ENCODE results near the gene ANAPC4.

The ANAPC4 gene

DNA sequence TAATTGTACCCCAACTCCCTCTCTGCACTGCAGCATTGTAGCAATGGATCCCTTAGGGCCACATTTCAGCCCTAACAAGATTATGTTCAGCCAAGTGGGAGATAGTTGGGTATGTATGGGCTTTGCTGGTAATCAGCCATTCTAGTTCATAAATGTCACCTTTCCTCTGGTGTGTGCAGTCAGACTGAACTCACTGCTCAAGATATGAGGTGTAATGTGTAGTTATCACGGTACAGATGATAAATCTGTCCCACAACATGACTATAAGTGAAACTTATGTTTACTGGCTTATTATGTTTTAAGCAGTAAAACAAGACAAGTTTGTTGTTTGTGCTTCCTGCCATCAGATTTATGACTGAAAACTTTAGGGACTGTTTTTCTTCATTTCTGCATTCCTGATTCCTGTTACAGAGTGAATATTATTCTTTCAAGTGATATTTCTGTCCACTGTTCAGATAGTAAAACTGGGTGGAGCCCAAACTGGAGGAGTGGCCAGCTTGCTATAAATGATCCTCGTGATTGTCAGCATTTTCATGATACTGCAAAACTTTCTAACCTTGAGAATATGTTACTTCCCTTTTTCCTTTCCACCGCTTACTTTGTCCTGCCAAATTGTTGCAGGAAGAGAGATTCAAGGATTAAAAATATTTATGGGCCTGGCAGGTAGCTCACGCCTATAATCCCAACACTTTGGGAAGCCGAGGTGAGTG, 44.9 kb downstream of the ANAPC4 start:
- TF ChIP-seq, protein P1, sequence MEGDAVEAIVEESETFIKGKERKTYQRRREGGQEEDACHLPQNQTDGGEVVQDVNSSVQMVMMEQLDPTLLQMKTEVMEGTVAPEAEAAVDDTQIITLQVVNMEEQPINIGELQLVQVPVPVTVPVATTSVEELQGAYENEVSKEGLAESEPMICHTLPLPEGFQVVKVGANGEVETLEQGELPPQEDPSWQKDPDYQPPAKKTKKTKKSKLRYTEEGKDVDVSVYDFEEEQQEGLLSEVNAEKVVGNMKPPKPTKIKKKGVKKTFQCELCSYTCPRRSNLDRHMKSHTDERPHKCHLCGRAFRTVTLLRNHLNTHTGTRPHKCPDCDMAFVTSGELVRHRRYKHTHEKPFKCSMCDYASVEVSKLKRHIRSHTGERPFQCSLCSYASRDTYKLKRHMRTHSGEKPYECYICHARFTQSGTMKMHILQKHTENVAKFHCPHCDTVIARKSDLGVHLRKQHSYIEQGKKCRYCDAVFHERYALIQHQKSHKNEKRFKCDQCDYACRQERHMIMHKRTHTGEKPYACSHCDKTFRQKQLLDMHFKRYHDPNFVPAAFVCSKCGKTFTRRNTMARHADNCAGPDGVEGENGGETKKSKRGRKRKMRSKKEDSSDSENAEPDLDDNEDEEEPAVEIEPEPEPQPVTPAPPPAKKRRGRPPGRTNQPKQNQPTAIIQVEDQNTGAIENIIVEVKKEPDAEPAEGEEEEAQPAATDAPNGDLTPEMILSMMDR (IDR thresholded peaks at IDR 0.05; ENCODE audit: low read depth, low read length) = no peak
- DNase-seq (ENCODE audit: extremely low read depth, low read depth) = no peak

DNA sequence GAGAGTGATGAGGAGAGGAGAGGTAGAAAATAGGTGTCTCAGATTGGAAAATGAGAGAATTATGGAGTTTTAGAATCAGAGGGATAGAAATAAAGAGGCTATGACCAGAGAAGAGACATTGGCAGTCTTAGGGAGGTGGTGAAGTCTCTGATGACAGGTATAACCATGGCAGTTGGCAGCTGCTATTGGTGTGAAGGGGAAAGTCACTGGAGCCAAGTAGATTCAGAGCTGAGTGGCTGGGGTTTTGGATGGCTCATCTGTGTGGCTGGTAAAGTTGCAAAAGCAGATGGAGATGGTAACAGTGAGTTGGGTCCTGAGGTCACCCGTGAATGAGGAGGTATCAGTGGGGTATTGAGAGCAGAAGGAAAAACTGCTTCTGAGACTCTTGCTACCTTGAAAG, 46.5 kb downstream of the ANAPC4 start:
- TF ChIP-seq, protein P1 (IDR thresholded peaks at IDR 0.05; ENCODE audit: low read depth, low read length) = no peak

DNA sequence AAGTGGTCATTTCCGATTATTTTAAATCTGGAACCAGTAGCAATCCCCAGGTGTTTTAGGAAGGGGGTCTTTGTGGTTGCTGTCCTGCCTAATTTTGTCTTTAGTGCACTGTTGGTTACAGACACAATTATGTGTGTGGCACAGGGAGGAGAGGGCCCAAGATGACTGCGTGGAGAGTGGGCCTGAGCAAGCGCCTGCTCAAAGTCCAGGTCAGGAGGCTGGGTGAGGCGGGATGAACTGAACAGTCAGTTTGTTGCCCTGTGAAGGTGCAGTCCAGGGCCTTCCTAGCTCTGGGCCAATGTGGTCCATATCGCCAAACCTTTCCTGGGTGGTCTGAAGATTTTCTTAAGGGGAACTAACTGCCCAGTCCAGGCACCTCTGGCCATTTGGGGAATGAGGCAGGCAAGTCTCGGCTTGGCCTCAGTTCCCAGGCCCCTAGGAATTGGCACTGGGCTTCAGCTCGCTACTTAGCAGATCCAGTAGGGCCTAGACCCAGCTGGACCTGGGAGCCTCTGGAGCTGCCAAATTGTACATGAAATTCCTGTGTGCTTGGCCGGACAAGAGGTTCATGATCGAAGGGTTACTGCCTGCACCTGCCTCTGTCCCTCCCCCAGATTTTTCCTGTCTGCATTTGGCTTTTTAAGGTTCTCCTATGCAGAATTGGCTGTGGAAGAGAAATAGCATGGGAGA, 47.6 kb downstream of the ANAPC4 start:
- TF ChIP-seq, protein P1 (IDR thresholded peaks at IDR 0.05; ENCODE audit: low read depth, low read length) = no peak
- no peak for DNase-seq (ENCODE audit: extremely low read depth, low read depth)

More for the DNA sequence above, 46.5 kb downstream of the ANAPC4 start:
- DNase-seq (ENCODE audit: extremely low read depth, low read depth) = no peak

DNA sequence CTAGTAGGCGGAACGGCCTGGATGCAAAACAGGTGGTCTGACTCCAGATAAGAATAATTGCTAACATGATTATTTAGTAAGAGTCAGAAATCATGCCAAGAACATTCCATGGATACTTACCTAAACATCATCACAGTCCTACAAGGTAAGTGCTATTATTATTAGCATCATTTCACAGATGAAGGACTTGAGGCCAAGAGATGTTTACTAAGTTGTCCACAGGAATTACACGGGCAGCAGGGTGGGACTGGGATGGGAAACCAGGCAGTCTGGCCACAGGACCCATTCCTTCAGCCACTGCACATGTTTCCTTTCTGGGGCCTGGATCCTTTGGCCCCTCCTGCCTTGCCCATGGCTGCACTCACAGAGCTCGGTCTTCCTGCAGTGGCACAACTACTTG, 48.3 kb downstream of the ANAPC4 start:
- TF ChIP-seq, protein P1 (IDR thresholded peaks at IDR 0.05; ENCODE audit: low read depth, low read length) = no peak
- DNase-seq (ENCODE audit: extremely low read depth, low read depth) = no peak

DNA sequence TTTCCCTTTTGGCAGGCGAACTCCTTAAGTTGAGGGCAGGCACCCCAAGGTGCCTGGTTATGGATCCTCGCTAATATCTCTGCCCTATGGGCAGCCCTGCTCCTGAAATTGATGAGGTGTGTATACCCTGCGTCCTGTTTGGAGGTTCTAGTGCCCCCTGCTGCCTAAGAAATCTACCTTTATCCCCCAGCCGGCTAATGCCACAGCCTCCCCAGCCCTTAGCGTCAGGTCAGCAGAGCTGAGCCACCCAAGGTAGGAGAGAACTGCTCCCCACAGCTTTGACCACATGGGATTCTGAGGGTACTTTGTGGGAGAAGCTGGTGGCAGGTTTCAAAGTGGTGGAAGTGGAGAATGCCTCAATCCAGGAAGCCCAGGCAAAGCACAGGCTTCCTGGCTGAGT, 50.8 kb downstream of the ANAPC4 start:
- TF ChIP-seq, protein P1 (IDR thresholded peaks at IDR 0.05; ENCODE audit: low read depth, low read length) = no peak

DNA sequence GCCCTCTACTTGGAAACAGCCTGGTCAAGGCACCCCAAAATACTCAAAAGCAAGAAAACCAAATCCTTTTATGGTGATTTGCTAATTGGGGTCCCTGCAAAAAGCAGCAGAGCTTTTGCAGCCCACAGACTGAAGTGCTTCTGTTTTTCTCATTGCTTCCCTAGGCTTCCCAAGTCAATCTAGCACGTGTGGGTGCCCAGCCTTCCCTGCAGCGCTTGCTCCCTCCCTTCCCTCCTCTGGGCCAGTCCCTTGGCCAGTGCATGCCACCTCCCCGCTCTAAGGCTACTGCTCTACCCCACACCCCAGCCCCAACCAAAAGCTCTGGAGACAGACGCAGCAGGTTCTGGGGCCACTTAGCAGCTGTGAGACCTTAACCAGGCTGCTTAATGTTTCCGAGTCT, 53.6 kb downstream of the ANAPC4 start:
- TF ChIP-seq, protein P1 (IDR thresholded peaks at IDR 0.05; ENCODE audit: low read depth, low read length) = no peak
- DNase-seq (ENCODE audit: extremely low read depth, low read depth) = no peak

More for the DNA sequence above, 50.8 kb downstream of the ANAPC4 start:
- no peak for DNase-seq (ENCODE audit: extremely low read depth, low read depth)

All from AG09319 (cell line).